GM18505 (cell line): ENCODE data around the gene HS6ST2.

ENCODE experiments used
- ATAC-seq: cut with Tn5 transposase; IDR thresholded peaks from one replicate; pipeline ENCODE4 v1.9.1; 2021; ENCODE audit not compliant: unreplicated experiment
- POLR2A ChIP-seq: IDR thresholded peaks from 4 replicates; pipeline ENCODE4 v1.6.1; 2011; ENCODE audit warnings: borderline replicate concordance; ENCODE audit not compliant: insufficient read depth, insufficient read length; ENCODE audit errors: extremely low read depth

HS6ST2 gene

GRCh38 chrX:132603700-132604286, 354.6 kb downstream of the HS6ST2 start:
- no peak for TF ChIP-seq POLR2A
- no peak for ATAC-seq

DNA sequence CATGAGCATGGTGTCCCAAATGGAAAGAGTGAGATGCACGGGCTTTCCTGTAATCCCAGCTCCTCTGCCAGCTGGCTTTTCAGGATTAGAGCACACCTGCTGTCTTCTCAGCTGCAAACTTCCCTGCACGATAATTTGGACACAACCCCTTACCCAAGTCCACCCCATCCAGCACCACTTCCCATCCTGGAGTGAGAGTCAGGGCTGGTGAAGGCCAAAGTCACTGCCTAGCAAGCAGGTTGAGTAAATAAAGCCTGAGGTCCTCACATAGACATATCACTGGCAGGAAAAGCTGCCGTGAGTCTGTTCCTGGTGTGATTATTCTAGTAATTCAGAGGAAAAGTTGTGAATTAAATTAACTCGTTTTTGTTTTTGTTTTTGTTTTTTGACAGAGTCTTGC, 355.7 kb downstream of the HS6ST2 start:
- no peak for ATAC-seq
- TF ChIP-seq POLR2A, result no peak

- ATAC-seq, result no peak
- no peak for TF ChIP-seq POLR2A
These were observed 363.4 kb downstream of the HS6ST2 start for GRCh38 chrX:132594999-132595398.

- no peak for TF ChIP-seq POLR2A
These were observed 364.3 kb downstream of the HS6ST2 start for GRCh38 chrX:132594129-132594528.

GRCh38 chrX:132592880-132593279, 365.5 kb downstream of the HS6ST2 start:
- peak; percentile 61 for ATAC-seq
- TF ChIP-seq POLR2A, result no peak

More at GRCh38 chrX:132594129-132594528, 364.3 kb downstream of the HS6ST2 start:
- no peak for ATAC-seq

- ATAC-seq, result no peak
- TF ChIP-seq POLR2A, result no peak
These were observed 366.6 kb downstream of the HS6ST2 start for GRCh38 chrX:132591719-132592275.

DNA sequence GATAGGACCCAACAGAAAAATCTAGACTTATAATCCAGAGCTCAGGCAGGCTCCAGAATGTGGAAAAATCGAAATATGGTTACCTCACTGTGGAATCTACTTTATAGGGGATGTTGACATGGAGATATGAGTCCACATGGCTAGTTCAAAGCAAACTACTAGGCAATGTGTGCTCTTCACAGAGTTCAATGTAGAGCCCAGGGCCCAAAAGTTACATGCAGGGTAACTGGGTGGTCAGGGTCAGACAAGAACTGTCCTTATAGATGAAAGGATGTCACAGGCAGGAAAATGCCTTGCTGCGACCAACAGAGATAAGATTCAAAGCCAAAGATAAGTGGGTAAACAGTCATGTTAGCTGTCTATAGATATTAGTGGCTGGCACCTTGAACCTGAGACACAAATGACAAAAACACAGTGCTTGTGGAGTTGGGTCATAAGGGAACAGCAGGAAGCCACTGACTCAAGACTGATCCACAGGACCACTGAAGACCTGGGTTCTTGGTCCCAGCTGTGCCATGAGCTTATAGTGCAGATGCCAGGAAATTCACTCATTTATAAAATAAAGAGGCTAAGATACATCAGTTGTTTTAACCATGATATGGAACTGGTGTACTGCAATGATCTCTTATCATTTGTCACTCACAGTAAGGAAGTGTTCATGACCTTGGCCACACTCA, 367.9 kb downstream of the HS6ST2 start:
- ATAC-seq, result no peak
- no peak for TF ChIP-seq POLR2A

- no peak for ATAC-seq
- TF ChIP-seq POLR2A, result no peak
These were observed 373.5 kb downstream of the HS6ST2 start for GRCh38 chrX:132584936-132585335.

- TF ChIP-seq POLR2A, result no peak
These were observed 381.5 kb downstream of the HS6ST2 start for GRCh38 chrX:132576939-132577338.

More at GRCh38 chrX:132576939-132577338, 381.5 kb downstream of the HS6ST2 start:
- ATAC-seq, result no peak
